Esophagus squamous epithelium (tissue), 4 donors: ENCODE results near the gene DNMT3L.
"Not testable (repeated sequence)": the region's sequence is repeated elsewhere in the genome, so short reads cannot be mapped to it uniquely, and the experiment has no call there.

Source experiments
- POLR2A ChIP-seq, 4 donors: fragments of 450-650 bp; IDR thresholded peaks; one replicate each; pipeline ENCODE4 v1.6.1; 2017; ENCODE audit warnings: antibody characterized with exemption in 4 of 4, mild to moderate bottlenecking in 4 of 4, moderate library complexity in 3 of 4
- TF ChIP-seq, protein P1 (sequence below), 6 experiments: fragments of 450-650 bp in 4 of 6; fragments of 200-600 bp in 2 of 6; sonication (generic) in 2 of 6; IDR thresholded peaks; one replicate each; pipeline ENCODE4 v1.5.1; 2016 to 2019; ENCODE audit warnings: antibody characterized with exemption in 6 of 6, mild to moderate bottlenecking in 4 of 6, moderate library complexity in 4 of 6

DNA sequence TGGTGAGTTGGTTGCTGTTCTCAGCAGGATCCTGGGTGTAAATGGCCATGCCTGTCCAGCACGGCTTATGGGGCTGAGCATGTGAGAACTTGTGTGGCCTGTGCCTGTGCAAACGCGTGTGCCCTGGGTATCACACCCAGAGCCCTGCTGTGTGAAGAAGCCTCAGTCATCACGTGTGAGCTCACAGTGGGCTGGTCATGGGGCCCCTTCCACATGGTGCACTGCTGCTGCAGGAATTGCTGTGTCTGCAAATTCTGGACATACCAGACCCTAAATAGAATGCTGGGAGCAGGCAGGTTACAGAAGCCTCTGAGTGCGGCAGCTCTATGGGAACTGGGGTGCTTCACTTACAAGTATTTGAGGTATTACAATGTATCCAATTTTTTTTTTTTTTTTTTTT lies 38.4 kb downstream of the DNMT3L start:
- TF ChIP-seq, protein P1, sequence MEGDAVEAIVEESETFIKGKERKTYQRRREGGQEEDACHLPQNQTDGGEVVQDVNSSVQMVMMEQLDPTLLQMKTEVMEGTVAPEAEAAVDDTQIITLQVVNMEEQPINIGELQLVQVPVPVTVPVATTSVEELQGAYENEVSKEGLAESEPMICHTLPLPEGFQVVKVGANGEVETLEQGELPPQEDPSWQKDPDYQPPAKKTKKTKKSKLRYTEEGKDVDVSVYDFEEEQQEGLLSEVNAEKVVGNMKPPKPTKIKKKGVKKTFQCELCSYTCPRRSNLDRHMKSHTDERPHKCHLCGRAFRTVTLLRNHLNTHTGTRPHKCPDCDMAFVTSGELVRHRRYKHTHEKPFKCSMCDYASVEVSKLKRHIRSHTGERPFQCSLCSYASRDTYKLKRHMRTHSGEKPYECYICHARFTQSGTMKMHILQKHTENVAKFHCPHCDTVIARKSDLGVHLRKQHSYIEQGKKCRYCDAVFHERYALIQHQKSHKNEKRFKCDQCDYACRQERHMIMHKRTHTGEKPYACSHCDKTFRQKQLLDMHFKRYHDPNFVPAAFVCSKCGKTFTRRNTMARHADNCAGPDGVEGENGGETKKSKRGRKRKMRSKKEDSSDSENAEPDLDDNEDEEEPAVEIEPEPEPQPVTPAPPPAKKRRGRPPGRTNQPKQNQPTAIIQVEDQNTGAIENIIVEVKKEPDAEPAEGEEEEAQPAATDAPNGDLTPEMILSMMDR (IDR thresholded peaks at IDR 0.05), result not testable (repeated sequence)
- not testable (repeated sequence) for TF ChIP-seq POLR2A (IDR thresholded peaks at IDR 0.05)
